Activated naive CD4-positive, alpha-beta T cell treated with anti-CD3 and anti-CD28 coated beads, Interleukin-2, amount 50 U/mL, for 16 hours (primary cell): ENCODE measurements around the gene CAPRIN1.

ENCODE experiments used
- DNase-seq: peaks from one replicate; pipeline ENCODE4 v3.0.0-alpha.2; 2020

CAPRIN1 gene

DNA sequence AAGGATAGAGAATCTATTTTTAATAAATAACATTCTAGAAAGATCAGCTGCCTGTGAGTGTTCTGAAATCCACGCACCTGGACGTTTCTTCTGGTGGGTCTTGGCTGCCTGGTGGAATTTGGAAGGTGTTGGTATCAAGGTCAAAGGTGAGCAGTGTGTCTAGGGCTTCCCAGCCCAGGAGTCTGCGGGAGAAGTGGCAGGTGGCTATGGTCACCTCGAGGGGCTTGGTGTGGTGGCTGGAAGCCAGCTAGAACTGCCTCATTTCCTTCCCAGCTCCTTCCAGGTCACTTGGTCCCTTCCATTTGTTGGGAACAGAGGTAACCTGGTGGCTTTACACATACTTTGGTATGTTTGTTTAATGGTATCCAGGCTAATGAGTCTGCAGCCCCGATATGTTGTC is 95.3 kb downstream of the CAPRIN1 start:
- DNase-seq, result no peak

DNA sequence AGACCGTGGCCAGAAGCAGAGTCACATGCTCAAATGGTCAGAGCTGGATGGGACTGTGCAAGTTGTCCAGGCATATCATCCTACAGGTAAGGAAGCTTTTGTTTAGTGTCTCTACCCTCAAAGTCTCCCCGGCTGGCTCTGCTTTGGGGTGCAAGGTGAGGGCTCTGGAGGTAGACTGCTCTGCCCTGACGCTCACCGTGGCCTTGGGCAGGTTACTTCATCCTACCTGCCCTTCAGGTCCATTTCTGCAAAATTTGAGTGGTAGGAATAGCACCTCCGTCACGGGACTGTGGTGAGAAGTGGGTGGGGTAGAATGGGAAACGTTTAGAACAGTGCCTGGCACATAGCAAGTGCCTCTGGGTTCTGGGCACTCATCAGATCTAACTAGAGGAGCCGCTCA is 96.0 kb downstream of the CAPRIN1 start:
- DNase-seq, result no peak

DNA sequence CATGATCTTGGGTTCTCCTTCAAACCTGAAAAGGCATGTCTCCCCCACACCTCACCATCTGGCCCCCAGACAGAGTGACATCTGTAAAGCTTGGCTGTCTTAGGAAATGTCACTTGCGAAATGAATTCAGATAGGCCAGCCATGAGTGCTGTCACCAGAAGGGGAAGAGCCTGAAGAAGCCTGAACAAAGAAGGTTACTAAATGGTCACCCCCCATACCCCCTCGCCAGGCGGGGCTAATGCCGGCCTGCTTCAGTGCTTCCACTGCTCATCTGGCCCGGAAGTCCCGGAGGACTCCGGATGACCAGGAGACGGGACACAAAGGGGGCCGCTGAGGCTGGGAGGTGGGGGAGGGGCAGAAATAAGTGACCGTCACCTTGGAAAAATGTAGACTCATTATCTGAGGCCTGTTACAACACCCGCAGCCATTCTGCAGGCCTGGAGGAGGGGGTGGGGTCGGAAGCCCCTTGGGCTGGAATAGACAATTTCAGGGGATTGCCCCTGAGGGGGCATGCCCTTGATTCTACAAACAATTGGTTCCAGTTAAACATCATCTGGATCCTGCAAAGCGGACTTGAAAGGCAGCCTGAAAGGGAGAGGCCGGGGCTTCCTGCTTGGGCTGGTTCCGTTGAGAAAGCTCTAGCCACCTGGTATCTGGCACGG is 97.1 kb downstream of the CAPRIN1 start:
- DNase-seq, result no peak

DNA sequence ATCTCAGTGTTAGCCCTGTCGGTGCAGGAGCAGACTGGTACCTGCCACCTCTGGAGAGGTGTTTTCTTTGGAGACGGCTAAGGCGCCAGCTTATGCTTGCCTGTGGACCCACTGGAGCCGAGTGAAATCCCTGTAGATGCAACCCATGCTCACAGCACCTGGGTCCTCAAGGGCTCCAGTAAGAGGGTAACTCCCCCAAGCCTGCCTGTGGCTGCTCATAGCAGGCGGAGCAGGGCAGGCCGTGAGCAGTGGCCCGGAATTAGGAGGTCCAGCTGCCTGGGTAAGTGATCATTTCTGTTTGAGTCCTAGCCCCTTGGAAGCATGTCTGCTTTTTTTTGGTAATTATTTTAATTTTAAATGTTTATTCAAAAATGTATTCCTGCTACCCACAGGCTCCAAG is 97.7 kb downstream of the CAPRIN1 start:
- no peak for DNase-seq

DNA sequence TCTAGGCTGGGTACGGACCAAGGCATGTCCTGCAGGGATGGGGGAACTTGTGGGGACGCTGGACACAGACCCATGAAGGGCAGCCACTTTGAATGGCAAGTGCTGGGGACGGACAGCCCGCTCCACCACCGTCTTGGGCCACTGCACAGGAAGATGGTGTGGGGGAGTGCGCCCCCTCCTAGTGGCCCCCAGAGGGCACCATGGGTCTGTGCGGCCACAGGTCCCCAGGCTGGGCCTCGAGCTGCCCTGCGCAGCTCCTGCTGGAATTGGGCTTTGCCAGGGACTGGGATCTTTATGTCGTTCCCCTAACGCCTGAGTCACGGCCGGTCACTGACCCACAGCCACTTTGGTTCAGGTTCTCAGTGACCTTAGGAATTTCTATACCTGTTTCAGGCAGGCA is 98.3 kb downstream of the CAPRIN1 start:
- DNase-seq, result no peak

GRCh38 chr11:34150494-34151151 is 99.1 kb downstream of the CAPRIN1 start:
- DNase-seq, result no peak
